Mammary epithelial cell (primary cell): ENCODE data around the gene RAB7A.

Source experiments
- CTCF ChIP-seq, 2 donors: IDR thresholded peaks in 1 of 2; conservative IDR thresholded peaks in 1 of 2; 2 replicates each; pipeline ENCODE4 v1.5.1; 2011 to 2012; ENCODE audit warnings: inconsistent platforms in 2 of 2, low read length in 2 of 2, mild to moderate bottlenecking in 2 of 2, control low read depth in 1 of 2, low read depth in 1 of 2; ENCODE audit not compliant: insufficient read depth in 1 of 2; ENCODE audit errors: extremely low read depth in 1 of 2
- EZH2 ChIP-seq: IDR thresholded peaks from 2 replicates; pipeline ENCODE4 v1.6.1; 2012; ENCODE audit warnings: low read length, inconsistent platforms, borderline replicate concordance

DNA sequence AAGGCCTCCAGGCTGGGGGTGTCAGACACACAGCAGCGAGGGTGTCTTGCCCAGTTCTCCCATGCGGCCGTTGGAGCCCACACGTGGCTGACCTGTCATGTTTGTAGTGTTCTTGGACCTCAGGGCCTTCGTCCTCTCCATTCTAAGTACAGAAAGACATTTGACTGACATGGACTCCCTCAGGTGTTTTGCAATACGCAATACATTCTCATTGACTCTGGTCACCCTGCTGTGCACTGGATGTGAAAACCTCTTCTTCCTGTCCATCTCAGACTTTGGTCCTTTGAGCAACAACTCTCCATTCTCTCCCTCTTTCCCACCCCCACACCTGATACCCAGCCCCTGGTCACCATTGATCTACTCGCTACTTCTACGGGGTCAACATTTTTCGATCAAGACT, 124.6 kb downstream of the RAB7A start:
- TF ChIP-seq CTCF (conservative IDR thresholded peaks at IDR 0.05 in 1 of 2, IDR thresholded peaks at IDR 0.05 in 1 of 2; ENCODE audit: extremely low read depth in 1 of 2, insufficient read depth in 1 of 2, low read depth in 1 of 2, low read length in 2 of 2) (no peak), EZH2 (no peak)
